Transverse colon (tissue), 3 donors: Measurements from ENCODE around the gene GIMD1.

ENCODE experiments used
- POLR2A ChIP-seq: fragments of 450-650 bp; IDR thresholded peaks from one replicate; pipeline ENCODE4 v1.6.1; 2016; ENCODE audit warnings: antibody characterized with exemption, mild to moderate bottlenecking, moderate library complexity
- TF ChIP-seq, protein P1 (sequence below), 5 experiments: fragments of 200-600 bp in 3 of 5; fragments of 450-650 bp in 2 of 5; sonication (generic) in 3 of 5; IDR thresholded peaks; 1 replicate in 2 of 5; 2 replicates in 3 of 5; pipeline ENCODE4 v1.5.1; 2016 to 2017; ENCODE audit warnings: antibody characterized with exemption in 5 of 5, inconsistent platforms in 3 of 5, mild to moderate bottlenecking in 2 of 5, moderate library complexity in 1 of 5

DNA sequence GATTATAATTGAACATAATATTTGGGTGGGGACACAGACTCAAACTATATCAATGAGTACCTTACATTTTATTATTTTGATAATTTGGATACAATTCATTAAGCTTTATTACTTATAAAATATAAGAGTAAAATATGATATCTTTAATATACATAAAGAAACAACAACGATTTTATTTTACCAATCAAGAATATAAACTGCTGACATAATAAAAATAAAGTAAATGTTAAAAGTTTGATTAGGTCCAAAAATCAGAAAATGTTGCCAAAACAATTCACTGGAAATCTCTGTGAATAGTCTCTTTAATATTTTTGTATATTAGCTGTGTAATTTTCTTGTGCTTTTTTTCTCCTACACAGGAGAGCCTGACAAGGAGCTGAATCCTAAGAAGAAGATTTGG lies 21.4 kb downstream of the GIMD1 start:
- TF ChIP-seq, protein P1, sequence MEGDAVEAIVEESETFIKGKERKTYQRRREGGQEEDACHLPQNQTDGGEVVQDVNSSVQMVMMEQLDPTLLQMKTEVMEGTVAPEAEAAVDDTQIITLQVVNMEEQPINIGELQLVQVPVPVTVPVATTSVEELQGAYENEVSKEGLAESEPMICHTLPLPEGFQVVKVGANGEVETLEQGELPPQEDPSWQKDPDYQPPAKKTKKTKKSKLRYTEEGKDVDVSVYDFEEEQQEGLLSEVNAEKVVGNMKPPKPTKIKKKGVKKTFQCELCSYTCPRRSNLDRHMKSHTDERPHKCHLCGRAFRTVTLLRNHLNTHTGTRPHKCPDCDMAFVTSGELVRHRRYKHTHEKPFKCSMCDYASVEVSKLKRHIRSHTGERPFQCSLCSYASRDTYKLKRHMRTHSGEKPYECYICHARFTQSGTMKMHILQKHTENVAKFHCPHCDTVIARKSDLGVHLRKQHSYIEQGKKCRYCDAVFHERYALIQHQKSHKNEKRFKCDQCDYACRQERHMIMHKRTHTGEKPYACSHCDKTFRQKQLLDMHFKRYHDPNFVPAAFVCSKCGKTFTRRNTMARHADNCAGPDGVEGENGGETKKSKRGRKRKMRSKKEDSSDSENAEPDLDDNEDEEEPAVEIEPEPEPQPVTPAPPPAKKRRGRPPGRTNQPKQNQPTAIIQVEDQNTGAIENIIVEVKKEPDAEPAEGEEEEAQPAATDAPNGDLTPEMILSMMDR (IDR thresholded peaks at IDR 0.05) = no peak
- no peak for TF ChIP-seq POLR2A
